Measurements from ENCODE around the gene PLAC9. TPM values are rescaled to one million over a fixed set of nuclear protein-coding genes. Genes with fewer than 3 reads are reported as not detected.

PLAC9 gene
- polyA plus RNA-seq, 4 donors = 20.1 to 69.0 (median 25.6) TPM

DNA sequence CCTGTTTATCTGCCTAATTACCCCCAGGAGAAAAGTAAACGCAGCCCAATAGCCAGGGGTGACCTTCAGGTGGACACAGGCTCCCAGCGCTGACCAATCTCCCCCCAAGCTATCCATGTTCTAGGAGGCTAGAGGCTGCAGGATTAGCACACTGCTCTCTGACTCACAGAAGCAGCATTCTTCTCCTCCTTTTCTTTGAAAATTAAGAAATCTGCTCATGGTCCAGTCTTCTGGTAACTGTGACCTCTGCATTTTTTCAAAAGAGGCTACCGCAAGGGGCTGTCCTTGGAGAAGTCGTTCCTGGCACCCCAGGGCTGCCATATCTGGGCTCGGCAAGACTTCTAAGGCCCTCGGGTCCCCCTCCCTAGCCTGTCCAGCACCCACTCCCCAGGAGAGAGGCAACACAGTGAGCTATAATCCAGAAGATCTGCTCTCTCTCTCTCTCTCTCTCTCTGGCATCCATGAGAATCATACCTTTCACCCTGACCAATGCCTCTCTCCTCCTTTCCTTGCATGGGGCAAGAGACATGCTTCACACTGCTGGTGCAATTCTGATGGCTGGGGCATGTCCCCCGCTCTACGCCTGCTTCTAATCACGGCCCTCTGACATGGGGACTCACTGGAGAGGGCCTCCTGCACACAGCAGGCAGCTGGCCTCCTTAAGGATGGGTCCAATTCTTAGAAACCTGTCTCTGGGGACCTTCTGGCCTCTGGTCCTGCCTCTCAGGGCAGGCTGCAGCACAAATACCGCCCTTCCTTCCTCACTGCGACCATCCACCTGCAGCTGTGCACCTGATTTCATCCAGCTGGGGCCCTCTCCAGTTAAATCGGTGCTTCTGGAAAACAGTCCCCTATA, 45.5 kb downstream of the PLAC9 start:
- no peak for DNase-seq (ENCODE audit: low read depth in 4 of 4, low spot score in 3 of 4)

DNA sequence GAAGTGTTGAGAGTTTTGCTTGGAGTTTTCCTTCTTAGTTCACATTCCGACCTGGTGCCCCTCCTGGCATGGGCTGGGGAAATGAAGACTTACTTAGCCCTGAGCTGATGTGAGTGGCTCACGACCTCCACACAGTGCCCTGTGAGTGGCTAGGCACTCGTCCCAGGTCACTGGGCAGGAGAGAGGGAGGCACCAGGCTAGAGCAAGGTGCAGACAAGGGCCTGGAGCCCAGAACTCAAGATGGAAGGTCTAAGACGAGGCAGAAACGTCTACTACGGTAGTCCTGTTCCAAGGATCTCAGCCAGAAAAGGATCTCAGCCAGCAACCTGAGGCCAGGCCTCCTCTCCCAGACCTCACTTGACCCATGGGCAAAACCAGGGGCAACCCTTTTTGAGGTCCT, 50.5 kb downstream of the PLAC9 start:
- no peak for DNase-seq (ENCODE audit: low read depth in 4 of 4, low spot score in 3 of 4)

DNA sequence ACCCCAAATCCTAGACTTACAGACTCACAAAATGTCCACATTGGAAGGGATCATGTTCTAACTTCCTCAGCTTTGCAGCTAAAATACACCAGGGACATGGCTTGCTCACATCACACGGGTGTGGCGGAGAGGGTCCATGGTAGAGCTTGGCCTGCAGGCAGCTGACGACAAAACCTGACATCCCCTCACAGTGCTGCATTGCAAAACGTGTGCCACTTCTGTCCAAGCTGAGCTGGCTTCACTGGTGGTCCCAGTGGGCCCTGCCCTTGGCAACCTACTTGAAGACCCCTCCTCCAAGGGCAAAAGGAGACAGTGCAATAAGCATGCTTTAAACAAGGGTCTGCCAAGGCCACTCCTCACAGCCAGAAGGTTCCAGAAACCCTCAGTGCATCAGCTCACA, 50.9 kb downstream of the PLAC9 start:
- DNase-seq (ENCODE audit: low read depth in 4 of 4, low spot score in 3 of 4) = no peak

DNA sequence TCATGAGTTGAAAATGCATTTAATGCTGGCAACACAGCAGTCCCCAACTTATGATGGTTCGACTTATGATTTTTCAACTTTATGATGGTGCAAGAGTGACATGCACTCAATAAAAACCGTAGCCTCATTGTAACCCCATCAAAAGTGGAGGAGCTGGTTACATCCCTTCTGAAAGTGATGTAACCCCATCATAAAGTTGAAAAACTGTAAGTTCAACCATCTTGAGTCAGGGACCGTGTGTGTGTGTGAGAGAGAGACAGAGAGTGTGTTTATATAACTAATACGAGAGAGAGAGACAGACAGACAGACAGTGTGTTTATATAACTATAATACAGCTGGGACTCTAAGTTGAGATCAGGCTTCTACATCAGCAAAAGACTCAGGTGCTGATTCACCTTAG, 51.8 kb downstream of the PLAC9 start:
- no peak for DNase-seq (ENCODE audit: low read depth in 4 of 4, low spot score in 3 of 4)

DNA sequence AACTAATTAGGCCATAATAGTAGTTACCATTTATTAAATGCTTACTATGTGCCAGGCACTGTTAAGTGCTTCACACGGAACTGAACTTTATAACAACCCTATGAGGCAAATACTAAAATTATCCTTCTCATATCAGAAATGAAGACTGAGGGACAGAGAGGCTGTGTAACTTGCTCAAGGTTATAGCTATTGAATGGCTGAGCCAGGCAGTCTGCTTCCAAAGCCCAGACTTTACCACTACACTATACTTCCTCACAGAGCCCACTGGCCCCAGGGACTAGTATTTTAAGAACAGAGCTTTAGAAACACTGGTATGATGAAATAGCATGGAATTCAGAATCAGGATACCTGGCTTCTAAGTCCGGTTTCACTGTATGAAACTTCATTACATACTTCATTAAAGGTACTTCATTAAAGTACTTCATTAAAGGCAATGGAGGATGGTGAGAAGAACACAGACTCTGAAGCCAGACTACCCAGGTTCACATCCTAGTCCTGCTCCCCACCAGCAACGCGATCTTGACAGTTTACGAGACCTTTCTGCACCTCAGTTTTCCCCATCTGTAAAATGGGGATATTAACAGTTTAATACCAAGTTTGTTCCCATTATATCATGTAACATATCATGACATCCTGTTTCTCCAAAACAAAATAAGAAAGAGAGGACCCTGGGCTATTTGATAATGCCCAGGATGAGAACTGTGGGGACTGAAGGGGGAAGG, 53.2 kb downstream of the PLAC9 start:
- no peak for DNase-seq (ENCODE audit: low read depth in 4 of 4, low spot score in 3 of 4)

DNA sequence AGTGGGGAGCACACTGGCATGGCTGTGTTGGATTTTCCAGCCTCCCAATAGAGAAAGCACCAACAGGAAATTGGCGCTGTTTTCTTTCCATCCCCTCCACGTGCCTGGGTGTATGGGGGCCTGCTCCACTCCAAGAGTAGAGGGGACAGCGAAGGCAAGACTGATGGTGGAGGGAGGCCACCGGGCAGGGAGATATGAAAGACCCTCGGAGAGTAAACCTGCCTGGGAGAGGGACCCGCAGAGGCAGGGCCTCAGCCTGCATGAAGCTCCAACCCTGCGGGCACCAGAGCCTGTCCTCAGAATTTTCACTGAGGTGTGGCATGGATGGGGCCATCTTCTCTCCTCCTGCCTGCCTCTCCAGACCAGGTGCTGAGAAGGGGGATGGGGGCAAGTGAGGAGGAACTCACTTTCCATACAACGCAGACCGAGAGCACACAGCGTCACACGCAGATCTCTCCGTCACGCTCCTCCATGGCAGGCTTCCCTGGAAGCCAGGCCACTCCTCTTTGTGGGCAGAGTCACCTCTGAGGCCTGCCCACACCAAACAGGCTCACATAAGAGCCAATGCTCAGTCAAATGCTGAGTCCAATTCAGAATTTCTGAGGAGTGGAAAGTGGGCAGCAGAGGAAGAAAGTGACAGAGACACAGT, 54.0 kb downstream of the PLAC9 start:
- no peak for DNase-seq (ENCODE audit: low read depth in 4 of 4, low spot score in 3 of 4)

DNA sequence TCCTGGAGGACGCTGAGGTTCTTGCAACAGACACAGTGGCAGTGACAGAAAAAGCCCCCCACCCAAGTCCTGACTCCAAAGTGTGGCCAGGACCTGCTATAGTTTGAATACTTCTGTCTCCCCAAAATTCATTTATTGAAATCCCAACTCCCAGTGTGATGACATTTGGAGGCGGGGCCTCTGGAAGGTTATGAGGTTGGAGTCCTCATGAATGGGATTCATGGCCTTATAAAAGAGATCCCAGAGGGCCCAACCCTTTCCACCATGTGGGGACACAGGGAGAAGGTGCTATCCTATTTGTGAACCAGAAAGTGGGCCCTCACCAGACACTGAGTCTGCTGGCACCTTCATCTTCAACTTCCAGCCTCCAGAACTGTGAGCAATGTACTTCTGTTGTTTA, 54.5 kb downstream of the PLAC9 start:
- no peak for DNase-seq (ENCODE audit: low read depth in 4 of 4, low spot score in 3 of 4)

DNA sequence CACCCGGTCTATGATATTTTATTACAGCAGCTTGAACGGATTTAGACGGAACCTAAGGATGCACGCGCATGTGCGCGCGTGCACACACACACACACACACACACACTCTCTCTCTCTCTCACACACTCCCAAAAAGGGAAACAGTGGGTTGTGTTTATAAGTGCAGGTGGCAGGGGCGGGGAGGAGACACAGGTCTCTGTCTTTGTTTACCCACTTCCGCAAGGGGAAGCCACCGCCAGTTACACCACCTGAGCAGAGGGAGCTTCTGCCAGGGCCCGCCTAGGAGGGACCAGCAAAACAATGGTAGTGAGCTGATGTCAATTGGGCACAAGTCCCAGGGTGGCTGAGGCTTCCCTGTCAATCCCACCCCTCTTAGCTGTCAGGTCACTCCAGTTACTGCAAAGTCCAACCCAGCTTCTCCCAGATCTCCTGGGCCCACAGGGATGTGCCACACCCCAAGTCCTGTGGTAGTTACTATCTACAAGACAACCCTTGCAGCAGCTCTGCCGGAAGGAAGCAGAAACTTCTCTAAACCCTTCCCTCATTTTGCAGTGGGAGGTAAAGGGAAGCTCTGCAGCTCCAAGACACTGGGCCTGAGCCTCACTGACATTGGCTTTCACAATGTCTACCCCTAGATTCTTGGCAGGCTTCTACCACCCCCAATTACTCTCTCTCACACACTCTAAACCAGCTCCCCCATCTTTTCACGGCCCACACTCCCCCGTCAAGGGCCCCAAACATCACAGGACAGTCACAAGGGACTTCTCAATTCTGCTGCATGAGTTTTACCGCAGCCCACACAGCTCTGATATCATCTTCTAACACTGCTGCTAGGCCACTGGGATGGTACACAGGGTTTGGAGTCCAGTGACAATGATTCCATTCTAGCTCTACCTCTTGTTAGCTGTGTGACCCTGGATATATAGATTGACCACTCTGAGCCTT, 55.2 kb downstream of the PLAC9 start:
- no peak for DNase-seq (ENCODE audit: low read depth in 4 of 4, low spot score in 3 of 4)

DNA sequence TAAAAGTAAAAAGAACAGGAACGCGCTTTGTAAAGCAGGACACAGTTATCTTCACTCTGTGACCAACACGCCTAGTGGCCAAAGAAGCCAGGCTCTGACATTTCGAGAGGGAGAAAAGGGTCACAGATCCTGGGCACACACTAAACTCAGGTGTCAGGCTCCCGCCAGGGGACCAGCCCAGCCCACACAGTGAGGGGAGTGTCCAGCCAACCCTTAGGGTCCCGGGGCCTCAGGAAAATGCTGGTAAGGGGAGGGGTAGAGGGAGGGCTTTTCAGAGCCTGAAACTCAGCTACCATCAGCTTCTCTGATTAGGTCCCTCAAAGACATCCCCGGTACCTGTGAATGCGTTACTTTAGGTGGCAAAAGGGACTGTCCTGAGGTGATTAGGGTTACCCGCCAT, 56.2 kb downstream of the PLAC9 start:
- DNase-seq (ENCODE audit: low read depth in 4 of 4, low spot score in 3 of 4) = no peak

DNA sequence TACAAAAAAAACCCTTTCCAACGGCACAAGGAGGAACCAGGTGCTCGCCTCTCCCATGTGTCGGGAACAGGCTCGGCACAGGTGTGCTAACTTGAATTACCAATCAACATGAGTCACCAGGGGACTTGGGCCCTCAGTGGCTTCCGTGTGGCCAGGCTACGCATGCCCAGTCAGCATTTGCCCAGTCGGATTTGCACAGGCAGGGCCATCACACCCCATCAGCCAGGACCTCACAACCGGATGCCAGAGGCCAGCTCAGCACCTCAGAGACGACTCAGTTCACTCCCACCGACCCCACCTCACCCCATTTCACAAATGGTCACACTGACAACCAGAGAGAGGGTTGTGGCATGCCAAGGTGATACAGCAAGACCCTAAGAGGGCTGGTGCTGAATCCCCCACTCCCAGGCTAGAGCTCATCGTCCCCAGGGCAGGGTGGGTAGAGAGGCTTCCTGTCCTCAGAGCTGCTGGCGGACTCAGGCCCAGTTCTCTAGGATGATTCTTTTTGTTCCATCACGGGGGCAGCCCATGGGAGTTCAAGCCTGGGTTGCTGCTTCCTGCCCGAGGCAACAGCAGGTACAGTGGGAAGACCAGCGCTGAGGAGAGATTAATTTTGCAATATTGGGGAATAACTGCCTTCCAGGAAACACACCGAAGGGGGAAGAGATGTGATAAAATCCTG, 59.2 kb downstream of the PLAC9 start:
- no peak for DNase-seq (ENCODE audit: low read depth in 4 of 4, low spot score in 3 of 4)

DNA sequence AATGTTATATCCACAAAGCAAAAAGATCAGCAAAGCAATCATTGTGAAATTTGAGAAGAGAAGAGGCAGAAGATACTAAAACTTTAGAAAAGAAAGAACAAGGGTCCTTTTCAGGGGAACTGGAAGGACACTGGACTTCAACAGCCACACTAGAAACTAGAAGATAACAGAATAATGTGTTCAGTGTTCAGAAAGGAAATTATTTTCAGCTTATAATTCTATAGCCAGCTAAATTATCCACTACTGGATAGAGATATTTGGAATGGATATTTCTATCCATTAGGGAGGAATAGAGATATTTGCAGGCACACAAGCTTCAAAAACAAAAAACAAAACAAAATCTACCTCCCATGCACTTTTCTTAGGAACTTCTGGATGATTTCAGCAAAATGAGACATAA, 60.0 kb downstream of the PLAC9 start:
- no peak for DNase-seq (ENCODE audit: low read depth in 4 of 4, low spot score in 3 of 4)

DNA sequence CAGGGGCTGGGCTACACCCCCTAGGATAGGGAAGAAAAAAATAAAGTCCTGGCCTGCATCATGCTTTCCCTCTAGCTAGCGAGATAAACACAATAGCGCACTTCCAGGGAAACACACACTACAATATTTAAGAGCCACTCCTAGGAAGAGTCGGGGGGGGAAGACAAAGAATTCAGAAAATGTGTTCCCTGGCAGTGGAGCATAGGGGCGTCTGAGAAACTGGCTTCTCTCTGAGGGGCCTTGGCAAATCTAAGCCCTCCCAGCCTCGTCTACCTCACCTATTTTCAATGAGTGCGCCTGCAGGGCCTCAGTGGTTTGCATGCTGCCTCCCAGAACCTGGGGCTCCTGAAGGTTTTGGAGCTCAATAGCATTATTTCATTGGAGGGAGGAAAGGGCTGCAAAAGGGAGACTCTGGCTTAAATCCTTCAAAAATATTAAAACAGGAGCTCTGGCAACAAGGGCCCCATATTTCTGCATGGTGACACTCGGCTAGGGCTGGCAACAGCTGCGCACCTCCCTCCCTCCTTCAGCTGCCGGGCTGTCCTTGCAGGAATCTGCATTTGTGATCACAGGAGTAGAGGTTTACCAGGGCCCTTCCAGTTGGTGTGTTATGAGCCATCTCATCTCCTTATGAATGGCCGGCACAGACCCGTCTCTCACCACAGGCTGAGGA, 62.0 kb downstream of the PLAC9 start:
- no peak for DNase-seq (ENCODE audit: low read depth in 4 of 4, low spot score in 3 of 4)

Other genes starting within 250 kb of the PLAC9 start
- 1 to 10 TPM in 2 of 4 donors, under 1 TPM in 2; 0.46 to 1.5 (median 0.93) TPM for gene SFTPD, start 183.6 kb upstream of the PLAC9 start, polyA plus RNA-seq (ENCODE audit: insufficient read length in 4 of 4)
- 10 to 100 TPM; 43.7 to 63.2 (median 59.9) TPM for gene TMEM254, start 54.1 kb upstream of the PLAC9 start, polyA plus RNA-seq (ENCODE audit: insufficient read length in 4 of 4)
- gene ANXA11, start 72.8 kb downstream of the PLAC9 start, polyA plus RNA-seq (ENCODE audit: insufficient read length in 4 of 4) = 100 to 1,000 TPM; 110 to 147 (median 140) TPM
- gene MAT1A, start 156.9 kb downstream of the PLAC9 start, polyA plus RNA-seq (ENCODE audit: insufficient read length in 4 of 4) = 1 to 10 TPM in 3 of 4 donors, under 1 TPM in 1; 0.90 to 1.5 (median 1.3) TPM
- under 1 TPM in 3 of 4 donors, not detected in 1; 0.30 to 0.54 (median 0.50) TPM for gene DYDC1, start 224.0 kb downstream of the PLAC9 start, polyA plus RNA-seq (ENCODE audit: insufficient read length in 4 of 4)
- gene DYDC2, start 224.1 kb downstream of the PLAC9 start, polyA plus RNA-seq (ENCODE audit: insufficient read length in 4 of 4) = 1 to 10 TPM in 2 of 4 donors, under 1 TPM in 2; 0.22 to 2.4 (median 1.1) TPM